Hepatocyte (in vitro differentiated cells): ENCODE data around the gene FGD2.

Source experiments
- EZH2phosphoT487 ChIP-seq: fragments of 200-600 bp; sonication (generic); IDR thresholded peaks from one replicate; pipeline ENCODE4 v1.6.1; 2018; ENCODE audit warnings: antibody characterized with exemption, mild to moderate bottlenecking, low read depth, moderate library complexity; ENCODE audit not compliant: unreplicated experiment, severe bottlenecking
- TF ChIP-seq, protein P1 (sequence below): fragments of 200-600 bp; sonication (generic); IDR thresholded peaks from 2 replicates; pipeline ENCODE4 v1.5.1; 2016; ENCODE audit warnings: antibody characterized with exemption, mild to moderate bottlenecking; ENCODE audit not compliant: poor library complexity

DNA sequence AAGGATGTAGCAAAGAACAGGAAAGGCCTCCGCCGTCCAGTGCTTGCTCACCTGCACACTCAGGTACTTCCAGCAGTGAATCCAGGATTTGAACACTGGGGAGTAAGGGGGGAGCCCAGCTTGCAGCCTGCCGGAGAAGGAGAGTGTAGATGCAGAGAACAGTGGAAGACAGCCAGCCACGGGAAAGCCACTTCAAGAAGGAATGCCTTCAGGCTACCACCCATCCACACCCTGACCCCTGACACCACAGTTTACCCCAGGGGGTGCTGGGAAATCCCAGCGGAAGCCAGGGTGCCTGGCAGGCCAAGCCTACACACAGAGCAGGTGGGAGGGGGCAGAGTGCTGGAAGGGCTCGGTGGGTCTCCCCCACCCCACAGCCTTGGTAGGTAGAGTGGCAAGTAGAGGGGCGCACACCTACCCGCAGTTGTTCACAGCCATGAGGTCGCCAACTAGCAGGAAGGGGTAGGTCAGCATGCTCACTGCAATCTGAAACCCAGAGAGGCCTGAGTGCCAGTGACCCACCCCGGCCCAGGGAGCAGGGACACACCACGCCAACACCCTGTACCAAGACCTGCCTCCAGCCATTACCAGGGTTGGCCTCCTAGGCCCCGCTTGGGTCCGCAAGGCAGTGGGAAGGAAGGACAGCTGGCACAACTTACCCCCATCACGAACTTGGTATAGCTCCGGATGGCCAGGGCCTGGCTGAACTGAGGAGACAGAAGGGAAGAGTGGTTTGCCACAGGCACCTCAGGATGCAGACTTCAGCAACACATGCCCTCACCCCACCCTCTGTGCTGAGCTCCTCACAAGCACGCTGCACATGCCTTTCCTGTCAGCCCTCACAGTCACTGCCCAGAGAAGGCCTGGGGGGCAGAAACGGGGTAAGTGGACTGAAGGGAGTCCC lies 35.2 kb upstream of the FGD2 start:
- TF ChIP-seq, protein P1, sequence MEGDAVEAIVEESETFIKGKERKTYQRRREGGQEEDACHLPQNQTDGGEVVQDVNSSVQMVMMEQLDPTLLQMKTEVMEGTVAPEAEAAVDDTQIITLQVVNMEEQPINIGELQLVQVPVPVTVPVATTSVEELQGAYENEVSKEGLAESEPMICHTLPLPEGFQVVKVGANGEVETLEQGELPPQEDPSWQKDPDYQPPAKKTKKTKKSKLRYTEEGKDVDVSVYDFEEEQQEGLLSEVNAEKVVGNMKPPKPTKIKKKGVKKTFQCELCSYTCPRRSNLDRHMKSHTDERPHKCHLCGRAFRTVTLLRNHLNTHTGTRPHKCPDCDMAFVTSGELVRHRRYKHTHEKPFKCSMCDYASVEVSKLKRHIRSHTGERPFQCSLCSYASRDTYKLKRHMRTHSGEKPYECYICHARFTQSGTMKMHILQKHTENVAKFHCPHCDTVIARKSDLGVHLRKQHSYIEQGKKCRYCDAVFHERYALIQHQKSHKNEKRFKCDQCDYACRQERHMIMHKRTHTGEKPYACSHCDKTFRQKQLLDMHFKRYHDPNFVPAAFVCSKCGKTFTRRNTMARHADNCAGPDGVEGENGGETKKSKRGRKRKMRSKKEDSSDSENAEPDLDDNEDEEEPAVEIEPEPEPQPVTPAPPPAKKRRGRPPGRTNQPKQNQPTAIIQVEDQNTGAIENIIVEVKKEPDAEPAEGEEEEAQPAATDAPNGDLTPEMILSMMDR: no peak
- TF ChIP-seq EZH2phosphoT487: no peak
